Measurements from ENCODE around the gene IFI30. TPM values are rescaled to one million over a fixed set of nuclear protein-coding genes. Genes with fewer than 3 reads are reported as not detected.

Gene IFI30
- total and polyA plus RNA-seq, 2 experiments from 2014 or later = 27.4 to 34.4 TPM

- Histone ChIP-seq H3K9me2 (ENCODE audit: insufficient read depth) (no peaks in the 10 kb centered on the region), H3K27me3 (ENCODE audit: insufficient read depth) (peaks cover 12% of the 10 kb centered on the region), H3K27ac (ENCODE audit: low read depth) (no peak overlapping the region), H3K4me2 (no peak overlapping the region), H3F3A (replicated peaks; ENCODE audit: low read depth) (peaks cover 9% of the 10 kb centered on the region), H3K36me3 (ENCODE audit: insufficient read depth) (no peaks in the 10 kb centered on the region; the same call in 1 of the 2 replicates), H2AFZ (no peak overlapping the region), H3K4me1 (ENCODE audit: insufficient read depth) (peaks cover 4% of the 10 kb centered on the region), H3K4me3 (no peak overlapping the region), H3K79me2 (replicated peaks; ENCODE audit: insufficient read depth) (no peaks in the 10 kb centered on the region), H4K20me1 (replicated peaks; ENCODE audit: insufficient read depth) (no peaks in the 10 kb centered on the region)
- Mint-ChIP-seq H3K27me3 (ENCODE audit: insufficient read depth, low read depth, poor library complexity) (peaks cover 22% of the 10 kb centered on the region), H3K4me3 (no peak overlapping the region), H3K27ac (no peak overlapping the region), H3K9me3 (no peaks in the 10 kb centered on the region), H3K4me1 (peaks cover 6% of the 10 kb centered on the region), H3K36me3 (ENCODE audit: low read depth) (peaks cover 23% of the 10 kb centered on the region)
- DNase-seq (ENCODE audit: low spot score) (no peak), ATAC-seq (no peak)
- TF ChIP-seq EZH2 (IDR thresholded peaks at IDR 0.05; ENCODE audit: low read depth, unreplicated experiment) = no peak
- no peak for TF ChIP-seq STAT1 (IDR thresholded peaks at IDR 0.05; ENCODE audit: unreplicated experiment)
- TF ChIP-seq EZH2phosphoT487 (IDR thresholded peaks at IDR 0.05; ENCODE audit: unreplicated experiment) = no peak
- no peak for TF ChIP-seq CTCF (conservative IDR thresholded peaks at IDR 0.05; ENCODE audit: low read depth in 2 of 2)
These were observed 1.1 kb upstream of the IFI30 start for GRCh38 chr19:18172331-18173053.

GRCh38 chr19:18173054-18173571 lies 500 bp upstream of the IFI30 start:
- no peaks in the 10 kb centered on the region for H3K9me2 ChIP-seq (ENCODE audit: insufficient read depth)
- H3F3A ChIP-seq (replicated peaks; ENCODE audit: low read depth) = peaks cover 5% of the 10 kb centered on the region
- peak overlapping the region; percentile 99 for H2AFZ ChIP-seq
- Mint-ChIP-seq H3K9me3 (no peaks in the 10 kb centered on the region), H3K36me3 (ENCODE audit: low read depth) (peaks cover 21% of the 10 kb centered on the region), H3K27ac (no peak overlapping the region), H3K4me3 (peak overlapping the region; percentile 78; the same call in 2 of the 3 replicates), H3K4me1 (peaks cover 6% of the 10 kb centered on the region), H3K27me3 (ENCODE audit: insufficient read depth, low read depth, poor library complexity) (peaks cover 22% of the 10 kb centered on the region)
- no peaks in the 10 kb centered on the region for H4K20me1 ChIP-seq (replicated peaks; ENCODE audit: insufficient read depth)
- H3K4me2 ChIP-seq = peak overlapping the region; percentile 92
- H3K4me1 ChIP-seq (ENCODE audit: insufficient read depth) = peaks cover 4% of the 10 kb centered on the region
- H3K79me2 ChIP-seq (replicated peaks; ENCODE audit: insufficient read depth) = no peaks in the 10 kb centered on the region
- H3K4me3 ChIP-seq = peak overlapping the region; percentile 79
- peaks cover 12% of the 10 kb centered on the region for H3K27me3 ChIP-seq (ENCODE audit: insufficient read depth)
- H3K27ac ChIP-seq (ENCODE audit: low read depth) = no peak overlapping the region
- ATAC-seq = peak; percentile 3; the same call in 2 of the 3 replicates
- no peak for DNase-seq (ENCODE audit: low spot score)
- H3K36me3 ChIP-seq (ENCODE audit: insufficient read depth) = no peaks in the 10 kb centered on the region; the same call in 1 of the 2 replicates
- TF ChIP-seq ETS1 (IDR thresholded peaks at IDR 0.05) (no peak), NANOG (IDR thresholded peaks at IDR 0.05; ENCODE audit: borderline replicate concordance) (no peak), POLR2AphosphoS5 (IDR thresholded peaks at IDR 0.05; ENCODE audit: low read depth) (no peak), EZH2phosphoT487 (IDR thresholded peaks at IDR 0.05; ENCODE audit: unreplicated experiment) (no peak), ZNF331 (CRISPR knock-in tag; IDR thresholded peaks at IDR 0.05; ENCODE audit: low read depth) (no peak), ZNF114 (CRISPR knock-in tag; IDR thresholded peaks at IDR 0.05) (no peak), CTCF (conservative IDR thresholded peaks at IDR 0.05; ENCODE audit: low read depth in 2 of 2) (no peak), STAT1 (IDR thresholded peaks at IDR 0.05; ENCODE audit: unreplicated experiment) (no peak), REST (IDR thresholded peaks at IDR 0.05; ENCODE audit: unreplicated experiment) (no peak), JUNB (IDR thresholded peaks at IDR 0.05; ENCODE audit: unreplicated experiment) (no peak), CREB1 (CRISPR knock-in tag; IDR thresholded peaks at IDR 0.05; ENCODE audit: low read depth) (no peak), EZH2 (IDR thresholded peaks at IDR 0.05; ENCODE audit: low read depth, unreplicated experiment) (no peak)

Data from GM23338 (cell line).